IMR-90 (cell line): ENCODE data around the gene KAT14. TPM values are rescaled to one million over a fixed set of nuclear protein-coding genes. Genes with fewer than 3 reads are reported as not detected.

ENCODE experiments used
- ATAC-seq: fragments of 200-7000 bp; cut with Tn5 transposase; 2 replicates; pipeline ENCODE4 v1.9.1; 2020; ENCODE audit warnings: low read depth, mild to moderate bottlenecking, moderate library complexity
- BruUV-seq: library from RNA; stranded (reverse); fragments of 400-500 nt; replicated peaks from 2 replicates; lab custom pipeline; 2021; lab: Mats Ljungman, UMichigan
- CTCF ChIA-PET: fragments of 300-600 bp; formaldehyde crosslinking; extraction: SDS; loops from one replicate; lab custom pipeline; 2021; ENCODE audit warnings: antibody characterized with exemption; lab: Yijun Ruan, JAX
- POLR2A ChIA-PET: fragments of 300-600 bp; sonication (Branson Sonifier 250); formaldehyde crosslinking; loops from one replicate; lab custom pipeline; 2022; ENCODE audit warnings: antibody characterized with exemption; ENCODE audit not compliant: unreplicated experiment; lab: Charles Lee
- DNase-seq: peaks from one replicate; pipeline ENCODE4 v3.0.0; 2013
- H2AFZ ChIP-seq: replicated peaks from 2 replicates; pipeline ENCODE3; 2013; ENCODE audit warnings: low read length, mild to moderate bottlenecking; ENCODE audit not compliant: poor library complexity
- H2AK5ac ChIP-seq: 2 replicates; pipeline ENCODE4 v1.6.1; 2013; ENCODE audit warnings: low read depth, low read length, inconsistent platforms
- H2AK9ac ChIP-seq: replicated peaks from 2 replicates; pipeline ENCODE3; 2013; ENCODE audit warnings: mild to moderate bottlenecking, low read depth, low read length, moderate library complexity; ENCODE audit not compliant: poor library complexity
- H2BK120ac ChIP-seq: 2 replicates; pipeline ENCODE4 v1.6.1; 2013; ENCODE audit warnings: low read depth, low read length, inconsistent platforms
- H2BK15ac ChIP-seq: 3 replicates; pipeline ENCODE4 v1.6.1; 2013; ENCODE audit warnings: low read depth, low read length, inconsistent platforms
- H2BK20ac ChIP-seq: 2 replicates; pipeline ENCODE4 v1.6.1; 2013; ENCODE audit warnings: low read depth, mild to moderate bottlenecking, inconsistent platforms, low read length, moderate library complexity
- H2BK5ac ChIP-seq: 2 replicates; pipeline ENCODE4 v1.6.1; 2013; ENCODE audit warnings: mild to moderate bottlenecking, low read depth, low read length, inconsistent platforms; ENCODE audit not compliant: poor library complexity, severe bottlenecking
- H3K14ac ChIP-seq: replicated peaks from 2 replicates; pipeline ENCODE4 v1.6.1; 2013; ENCODE audit warnings: low read depth, low read length, inconsistent platforms
- H3K18ac ChIP-seq: 2 replicates; pipeline ENCODE4 v1.6.1; 2013; ENCODE audit warnings: low read depth, low read length, control low read depth
- H3K23ac ChIP-seq: 2 replicates; pipeline ENCODE4 v1.6.1; 2013; ENCODE audit warnings: low read depth, low read length, inconsistent platforms
- H3K27ac ChIP-seq: 2 replicates; pipeline ENCODE4 v1.5.1; 2013; ENCODE audit warnings: mild to moderate bottlenecking, control low read depth, low read length; ENCODE audit not compliant: insufficient read depth
- H3K27me3 ChIP-seq: 2 replicates; pipeline ENCODE4 v1.6.1; 2013; ENCODE audit warnings: low read length; ENCODE audit not compliant: control insufficient read depth, insufficient read depth
- H3K36me3 ChIP-seq: 2 replicates; pipeline ENCODE4 v1.6.1; 2013; ENCODE audit warnings: low read length, mixed read lengths; ENCODE audit not compliant: control insufficient read depth, insufficient read depth
- H3K4ac ChIP-seq: 2 replicates; pipeline ENCODE4 v1.6.1; 2013; ENCODE audit warnings: low read depth, low read length, inconsistent platforms
- H3K4me1 ChIP-seq: 2 replicates; pipeline ENCODE4 v1.6.1; 2013; ENCODE audit warnings: low read length, mixed read lengths; ENCODE audit not compliant: control insufficient read depth, insufficient read depth
- H3K4me2 ChIP-seq: 2 replicates; pipeline ENCODE4 v1.6.1; 2013; ENCODE audit warnings: low read depth, mild to moderate bottlenecking, control low read depth, low read length, moderate library complexity
- H3K4me3 ChIP-seq: 2 replicates; pipeline ENCODE4 v1.5.1; 2013; ENCODE audit warnings: low read depth, mild to moderate bottlenecking, control low read depth, low read length, moderate library complexity; ENCODE audit not compliant: insufficient read depth
- H3K56ac ChIP-seq: 2 replicates; pipeline ENCODE4 v1.6.1; 2013; ENCODE audit warnings: low read length, inconsistent platforms; ENCODE audit not compliant: insufficient read depth; ENCODE audit errors: extremely low read depth
- H3K79me1 ChIP-seq, 2 experiments: 2 replicates each; pipeline ENCODE4 v1.6.1; 2013; ENCODE audit warnings: low read length in 2 of 2, inconsistent platforms in 1 of 2, low read depth in 1 of 2
- H3K9ac ChIP-seq: 2 replicates; pipeline ENCODE4 v1.6.1; 2013; ENCODE audit warnings: low read depth, low read length, control low read depth
- H3K9me1 ChIP-seq: 2 replicates; pipeline ENCODE4 v1.6.1; 2013; ENCODE audit warnings: low read length, inconsistent platforms; ENCODE audit not compliant: insufficient read depth
- H3K9me3 ChIP-seq: 2 replicates; pipeline ENCODE4 v1.6.1; 2013; ENCODE audit warnings: low read length; ENCODE audit not compliant: control insufficient read depth, insufficient read depth
- H4K20me1 ChIP-seq: 2 replicates; pipeline ENCODE4 v1.6.1; 2013; ENCODE audit warnings: low read length, inconsistent platforms; ENCODE audit not compliant: insufficient read depth
- H4K5ac ChIP-seq: 2 replicates; pipeline ENCODE4 v1.6.1; 2013; ENCODE audit warnings: mild to moderate bottlenecking, low read depth, low read length, control low read depth
- H4K8ac ChIP-seq, 2 experiments: 2 replicates each; pipeline ENCODE4 v1.6.1; 2013; ENCODE audit warnings: low read depth in 2 of 2, low read length in 2 of 2, control low read depth in 1 of 2, inconsistent platforms in 1 of 2
- H4K91ac ChIP-seq: 2 replicates; pipeline ENCODE4 v1.6.1; 2013; ENCODE audit warnings: low read depth, low read length, inconsistent platforms; ENCODE audit not compliant: insufficient read depth
- BHLHE40 ChIP-seq: fragments of 150-350 bp; IDR thresholded peaks from 2 replicates; pipeline ENCODE4 v1.6.1; 2016; ENCODE audit warnings: mild to moderate bottlenecking, low read depth, low read length
- CEBPB ChIP-seq: IDR thresholded peaks from 2 replicates; pipeline ENCODE4 v1.6.1; 2012; ENCODE audit warnings: low read depth, low read length, improper control_type of control experiment
- CHD1 ChIP-seq: IDR thresholded peaks from 2 replicates; pipeline ENCODE4 v1.6.1; 2012; ENCODE audit warnings: low read depth, low read length, improper control_type of control experiment
- FOS ChIP-seq: fragments of 150-350 bp; IDR thresholded peaks from 2 replicates; pipeline ENCODE4 v1.6.1; 2016; ENCODE audit warnings: low read depth, low read length
- MAFK ChIP-seq: IDR thresholded peaks from 2 replicates; pipeline ENCODE4 v1.6.1; 2012; ENCODE audit warnings: low read depth, low read length, improper control_type of control experiment
- MAZ ChIP-seq: IDR thresholded peaks from 2 replicates; pipeline ENCODE4 v1.6.1; 2012; ENCODE audit warnings: low read depth, mild to moderate bottlenecking, low read length, improper control_type of control experiment, moderate library complexity, borderline replicate concordance
- MXI1 ChIP-seq: IDR thresholded peaks from 2 replicates; pipeline ENCODE4 v1.6.1; 2012; ENCODE audit warnings: low read depth, mild to moderate bottlenecking, low read length, moderate library complexity, borderline replicate concordance
- NFE2L2 ChIP-seq: fragments of 150-350 bp; IDR thresholded peaks from 2 replicates; pipeline ENCODE4 v1.6.1; 2016; ENCODE audit warnings: low read depth, mild to moderate bottlenecking, low read length
- POLR2A ChIP-seq: IDR thresholded peaks from 2 replicates; pipeline ENCODE4 v1.6.1; 2012; ENCODE audit warnings: mild to moderate bottlenecking, low read depth, low read length
- RAD21 ChIP-seq: IDR thresholded peaks from 2 replicates; pipeline ENCODE4 v1.6.1; 2012; ENCODE audit warnings: low read length, improper control_type of control experiment
- RCOR1 ChIP-seq: IDR thresholded peaks from 2 replicates; pipeline ENCODE4 v1.6.1; 2012; ENCODE audit warnings: mild to moderate bottlenecking, low read length, improper control_type of control experiment; ENCODE audit not compliant: insufficient replicate concordance
- RFX5 ChIP-seq: IDR thresholded peaks from 2 replicates; pipeline ENCODE4 v1.8.0; 2012; ENCODE audit warnings: low read depth, mild to moderate bottlenecking, low read length, moderate library complexity
- SMC3 ChIP-seq: fragments of 150-350 bp; IDR thresholded peaks from 2 replicates; pipeline ENCODE4 v1.6.1; 2016; ENCODE audit warnings: low read depth, mild to moderate bottlenecking, antibody characterized with exemption, low read length, moderate library complexity
- WGBS, 2 experiments: methylation state at CpG; one replicate each; pipeline versions ENCODE4 v1.1.5 to v1.1.7; 2013; ENCODE audit warnings: missing lambda C conversion rate in 2 of 2; ENCODE audit not compliant: insufficient read length in 1 of 2; ENCODE audit errors: extremely low coverage in 2 of 2; 5-methylcytosine and 5-hydroxymethylcytosine counted together
- dilution Hi-C: fragments of 300-500 bp; cut with HindIII; formaldehyde crosslinking; loops from one replicate; pipeline ENCODE4 v1.14.3; 2018; ENCODE audit warnings: low sequenced_read_pairs; ENCODE audit not compliant: unreplicated experiment
- in situ Hi-C: fragments of 300-500 bp; cut with MboI; formaldehyde crosslinking; loops from 3 replicates; pipeline ENCODE4 v1.14.3; 2019; ENCODE audit warnings: low sequenced_read_pairs, inconsistent platforms, mixed read lengths
- intact Hi-C: fragments of 100-400 bp; cut with micrococcal nuclease; formaldehyde crosslinking; loops from 2 replicates; pipeline ENCODE4 v1.10.0; 2022
- polyA plus RNA-seq, 3 experiments: library from polyadenylated mRNA; depleted of rRNA; stranded (reverse); fragments of >200 nt; gene quantifications; 2 replicates each; pipeline ENCODE4 v1.2.3, GENCODE V29; 2012; ENCODE audit warnings: low replicate concordance in 1 of 3
- total RNA-seq: library from RNA; depleted of rRNA; stranded (reverse); fragments of >200 nt; gene quantifications from 2 replicates; pipeline ENCODE4 v1.2.3, GENCODE V29; 2012
- TF ChIP-seq, protein P1 (sequence below): fragments of 150-350 bp; IDR thresholded peaks from 2 replicates; pipeline ENCODE4 v1.6.1; 2016; ENCODE audit warnings: low read depth, mild to moderate bottlenecking, low read length, moderate library complexity, borderline replicate concordance
- TF ChIP-seq, protein P2 (sequence below): fragments of 150-350 bp; IDR thresholded peaks from 2 replicates; pipeline ENCODE4 v1.6.1; 2017; ENCODE audit warnings: mild to moderate bottlenecking, antibody characterized with exemption, low read length, low read depth

Gene KAT14
- total and polyA plus RNA-seq, 2 of the 4 experiments (the other 2 are of a cell fraction): 6.7 to 12.4 TPM

DNA sequence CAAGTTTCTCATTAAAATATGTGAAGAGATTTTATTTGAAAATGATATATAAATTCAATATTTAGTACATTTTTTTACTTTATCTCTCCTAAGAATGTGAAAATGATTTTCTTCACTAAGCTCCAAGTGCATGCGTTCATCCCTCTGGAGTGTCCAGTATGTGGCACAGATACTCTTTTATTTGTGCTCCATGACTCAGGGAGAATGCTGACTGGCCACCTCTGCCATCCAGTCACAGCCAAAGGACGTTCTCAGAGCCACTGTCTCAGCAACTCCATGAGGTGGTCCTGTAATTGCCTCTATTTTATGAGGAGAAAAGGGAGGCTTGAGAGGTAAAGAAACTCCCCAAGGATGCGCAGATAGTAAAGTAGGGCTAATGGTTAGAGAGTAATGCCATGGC, 58.3 kb downstream of the KAT14 start:
- Histone ChIP-seq H3K4me1 (no peaks in the 10 kb centered on the region), H2AK9ac (no peak overlapping the region), H3K79me1 (no peaks in the 10 kb centered on the region), H3K14ac (no peak overlapping the region), H3K4ac (no peak overlapping the region), H2BK5ac (no peak overlapping the region), H3K9ac (no peak overlapping the region), H3K4me3 (no peak overlapping the region), H4K91ac (no peak overlapping the region), H4K8ac (no peak overlapping the region), H2BK15ac (no peak overlapping the region), H3K9me3 (no peaks in the 10 kb centered on the region), H2AK5ac (no peak overlapping the region), H2BK120ac (no peak overlapping the region), H3K18ac (no peak overlapping the region), H3K9me1 (no peaks in the 10 kb centered on the region), H3K56ac (no peak overlapping the region), H2BK20ac (no peak overlapping the region), H2AFZ (no peak overlapping the region), H4K5ac (no peak overlapping the region), H3K36me3 (no peaks in the 10 kb centered on the region), H3K27me3 (no peaks in the 10 kb centered on the region), H3K23ac (no peak overlapping the region), H3K27ac (no peak overlapping the region), H4K20me1 (no peaks in the 10 kb centered on the region), H3K4me2 (no peak overlapping the region)
- TF ChIP-seq NFE2L2 (no peak), FOS (no peak), CHD1 (no peak), RAD21 (no peak), MXI1 (no peak), MAFK (no peak), RFX5 (no peak), RCOR1 (no peak), SMC3 (no peak), MAZ (no peak), CEBPB (no peak), BHLHE40 (no peak), POLR2A (no peak)
- TF ChIP-seq, protein P1, sequence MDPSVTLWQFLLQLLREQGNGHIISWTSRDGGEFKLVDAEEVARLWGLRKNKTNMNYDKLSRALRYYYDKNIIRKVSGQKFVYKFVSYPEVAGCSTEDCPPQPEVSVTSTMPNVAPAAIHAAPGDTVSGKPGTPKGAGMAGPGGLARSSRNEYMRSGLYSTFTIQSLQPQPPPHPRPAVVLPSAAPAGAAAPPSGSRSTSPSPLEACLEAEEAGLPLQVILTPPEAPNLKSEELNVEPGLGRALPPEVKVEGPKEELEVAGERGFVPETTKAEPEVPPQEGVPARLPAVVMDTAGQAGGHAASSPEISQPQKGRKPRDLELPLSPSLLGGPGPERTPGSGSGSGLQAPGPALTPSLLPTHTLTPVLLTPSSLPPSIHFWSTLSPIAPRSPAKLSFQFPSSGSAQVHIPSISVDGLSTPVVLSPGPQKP: no peak
- TF ChIP-seq, protein P2, sequence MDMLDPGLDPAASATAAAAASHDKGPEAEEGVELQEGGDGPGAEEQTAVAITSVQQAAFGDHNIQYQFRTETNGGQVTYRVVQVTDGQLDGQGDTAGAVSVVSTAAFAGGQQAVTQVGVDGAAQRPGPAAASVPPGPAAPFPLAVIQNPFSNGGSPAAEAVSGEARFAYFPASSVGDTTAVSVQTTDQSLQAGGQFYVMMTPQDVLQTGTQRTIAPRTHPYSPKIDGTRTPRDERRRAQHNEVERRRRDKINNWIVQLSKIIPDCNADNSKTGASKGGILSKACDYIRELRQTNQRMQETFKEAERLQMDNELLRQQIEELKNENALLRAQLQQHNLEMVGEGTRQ: no peak
- POLR2A ChIA-PET: no interaction called here
- DNase-seq (no peak), ATAC-seq (no peak)
- WGBS, 2 experiments: no CpG with 5 or more reads among the region's 3 CpGs
- in situ Hi-C loops: no loop called here
- intact Hi-C loops: no loop called here
- BruUV-seq: no TSS peak
- dilution Hi-C loops: no loop called here
- CTCF ChIA-PET: no interaction called here
